IPS-20b (cell line): ENCODE data around the gene SPPL2B.

Experiments
- H3K27ac ChIP-seq: one replicate; pipeline ENCODE4 v1.5.1; 2013; ENCODE audit warnings: low read length
- H3K27me3 ChIP-seq: 2 replicates; pipeline ENCODE4 v1.6.1; 2013; ENCODE audit warnings: mild to moderate bottlenecking, low read length, inconsistent platforms; ENCODE audit not compliant: insufficient read depth
- H3K36me3 ChIP-seq: 2 replicates; pipeline ENCODE4 v1.6.1; 2013; ENCODE audit warnings: low read depth, mild to moderate bottlenecking, inconsistent platforms, low read length, moderate library complexity; ENCODE audit not compliant: insufficient read depth
- H3K4me1 ChIP-seq: 2 replicates; pipeline ENCODE4 v1.6.1; 2013; ENCODE audit warnings: mild to moderate bottlenecking, control low read depth, inconsistent platforms, low read length, moderate library complexity; ENCODE audit not compliant: insufficient read depth
- H3K4me3 ChIP-seq: 2 replicates; pipeline ENCODE4 v1.5.1; 2013; ENCODE audit warnings: mild to moderate bottlenecking, low read length, inconsistent platforms
- H3K9ac ChIP-seq: 2 replicates; pipeline ENCODE4 v1.6.1; 2013; ENCODE audit warnings: low read depth, mild to moderate bottlenecking, inconsistent platforms, low read length, moderate library complexity
- H3K9me3 ChIP-seq: 2 replicates; pipeline ENCODE4 v1.6.1; 2013; ENCODE audit warnings: mild to moderate bottlenecking, low read depth, low read length, inconsistent platforms; ENCODE audit not compliant: insufficient read depth

SPPL2B gene

DNA sequence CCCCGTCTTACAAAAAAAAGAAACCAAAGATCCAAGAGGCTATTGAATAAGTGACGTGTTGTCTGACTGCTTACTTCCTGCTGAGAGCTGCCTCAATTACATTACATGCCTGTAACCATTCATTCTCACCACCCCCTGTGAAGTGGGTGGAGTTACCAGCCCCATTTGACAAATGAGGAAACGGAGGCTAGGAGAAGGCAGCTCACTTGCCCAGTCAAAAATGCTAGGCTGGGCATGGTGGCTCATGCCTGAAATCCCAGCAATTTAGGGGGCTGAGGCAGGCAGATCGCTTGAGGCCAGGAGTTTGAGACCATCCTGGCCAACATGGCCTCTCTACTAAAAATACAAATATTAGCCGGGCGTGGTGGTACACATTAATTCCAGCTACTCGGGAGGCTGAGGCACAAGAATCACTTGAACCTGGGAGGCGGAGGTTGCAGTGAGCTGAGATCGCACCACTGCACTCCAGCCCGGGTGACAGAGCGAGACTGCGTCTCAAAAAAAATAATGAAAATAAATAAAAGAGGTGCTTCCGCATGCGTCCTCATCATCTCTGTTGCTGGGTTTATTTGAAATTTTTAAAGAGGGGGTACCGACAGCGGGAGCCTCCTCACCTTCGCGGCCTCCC is 597 bp upstream of the SPPL2B start:
- Histone ChIP-seq H3K27ac (peak overlapping the region; percentile 88), H3K9me3 (no peaks in the 10 kb centered on the region), H3K36me3 (peaks cover 18% of the 10 kb centered on the region; the same call in 1 of the 2 replicates), H3K9ac (peak overlapping the region; percentile 95), H3K4me3 (peak overlapping the region; percentile 98), H3K4me1 (peaks cover 21% of the 10 kb centered on the region), H3K27me3 (no peaks in the 10 kb centered on the region)

DNA sequence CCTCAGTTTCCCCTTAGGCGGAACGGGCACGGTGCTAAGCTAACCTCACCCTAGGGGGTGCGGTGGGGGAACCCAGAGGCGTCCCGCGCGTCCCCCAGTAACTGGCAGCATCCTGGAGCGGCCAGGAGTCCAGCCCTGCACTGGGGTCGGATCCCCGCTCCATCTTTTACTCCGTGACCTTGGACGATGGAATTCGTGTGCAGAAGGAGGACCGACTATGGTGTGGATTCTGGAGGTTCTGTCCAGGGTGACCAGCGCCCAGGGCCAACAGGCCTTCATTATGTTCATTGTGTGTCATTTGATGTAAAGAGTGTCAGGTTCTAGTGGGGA is 630 bp downstream of the SPPL2B start:
- H3K4me1 ChIP-seq, result peaks cover 21% of the 10 kb centered on the region
- no peak overlapping the region for H3K27ac ChIP-seq
- no peaks in the 10 kb centered on the region for H3K9me3 ChIP-seq
- H3K9ac ChIP-seq, result peak overlapping the region; percentile 95
- H3K27me3 ChIP-seq, result no peaks in the 10 kb centered on the region
- peaks cover 16% of the 10 kb centered on the region; the same call in 1 of the 2 replicates for H3K36me3 ChIP-seq
- peak overlapping the region; percentile 98 for H3K4me3 ChIP-seq

DNA sequence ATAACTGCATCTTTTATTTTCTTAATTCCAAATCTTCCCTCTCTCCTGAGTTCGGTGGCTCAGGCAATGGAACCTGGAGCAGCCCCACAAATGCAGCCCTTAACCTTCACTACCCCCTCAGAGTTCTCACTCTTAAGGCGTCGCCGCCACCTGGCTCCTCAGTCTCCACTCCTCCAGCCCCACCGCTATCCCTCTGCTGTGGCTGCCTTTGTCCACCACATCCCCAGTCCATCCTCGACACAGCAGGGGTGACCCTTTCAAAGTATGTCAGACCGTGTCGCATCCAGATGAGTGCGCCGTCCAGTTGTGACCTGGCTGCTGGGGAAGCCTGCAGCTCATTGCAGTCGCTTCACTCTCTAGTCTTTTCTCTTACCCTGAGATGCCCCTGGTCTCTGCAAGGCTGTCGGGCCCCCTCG is 1.0 kb downstream of the SPPL2B start:
- no peaks in the 10 kb centered on the region for H3K9me3 ChIP-seq
- H3K27me3 ChIP-seq, result no peaks in the 10 kb centered on the region
- H3K4me1 ChIP-seq, result peaks cover 21% of the 10 kb centered on the region
- peak overlapping the region; percentile 95 for H3K9ac ChIP-seq
- peaks cover 12% of the 10 kb centered on the region; the same call in 1 of the 2 replicates for H3K36me3 ChIP-seq
- peak overlapping the region; percentile 98 for H3K4me3 ChIP-seq
- no peak overlapping the region for H3K27ac ChIP-seq

DNA sequence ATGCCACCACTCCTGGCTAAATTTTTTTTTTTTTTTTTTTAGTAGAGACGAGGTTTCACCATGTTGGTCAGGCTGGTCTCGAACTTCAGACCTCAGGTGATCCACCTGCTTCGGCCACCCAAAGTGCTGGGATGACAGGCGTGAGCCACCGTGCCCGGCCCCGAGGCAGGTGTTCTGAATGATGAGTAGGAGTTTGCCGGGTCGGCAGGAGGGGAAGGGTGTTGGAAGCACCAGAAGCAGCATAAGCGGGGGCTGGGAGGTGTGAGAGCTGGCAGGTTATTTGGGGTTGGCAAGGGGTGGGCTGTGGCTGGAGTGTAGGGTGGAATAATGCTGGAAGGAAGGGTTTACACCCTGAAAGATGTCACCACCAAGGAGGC is 1.8 kb downstream of the SPPL2B start:
- no peak overlapping the region for H3K27ac ChIP-seq
- peaks cover 21% of the 10 kb centered on the region for H3K4me1 ChIP-seq
- no peak overlapping the region for H3K9ac ChIP-seq
- peaks cover under 1% of the 10 kb centered on the region; the same call in 1 of the 2 replicates for H3K9me3 ChIP-seq
- peaks cover 7% of the 10 kb centered on the region; the same call in 1 of the 2 replicates for H3K36me3 ChIP-seq
- no peak overlapping the region for H3K4me3 ChIP-seq
- no peaks in the 10 kb centered on the region for H3K27me3 ChIP-seq

DNA sequence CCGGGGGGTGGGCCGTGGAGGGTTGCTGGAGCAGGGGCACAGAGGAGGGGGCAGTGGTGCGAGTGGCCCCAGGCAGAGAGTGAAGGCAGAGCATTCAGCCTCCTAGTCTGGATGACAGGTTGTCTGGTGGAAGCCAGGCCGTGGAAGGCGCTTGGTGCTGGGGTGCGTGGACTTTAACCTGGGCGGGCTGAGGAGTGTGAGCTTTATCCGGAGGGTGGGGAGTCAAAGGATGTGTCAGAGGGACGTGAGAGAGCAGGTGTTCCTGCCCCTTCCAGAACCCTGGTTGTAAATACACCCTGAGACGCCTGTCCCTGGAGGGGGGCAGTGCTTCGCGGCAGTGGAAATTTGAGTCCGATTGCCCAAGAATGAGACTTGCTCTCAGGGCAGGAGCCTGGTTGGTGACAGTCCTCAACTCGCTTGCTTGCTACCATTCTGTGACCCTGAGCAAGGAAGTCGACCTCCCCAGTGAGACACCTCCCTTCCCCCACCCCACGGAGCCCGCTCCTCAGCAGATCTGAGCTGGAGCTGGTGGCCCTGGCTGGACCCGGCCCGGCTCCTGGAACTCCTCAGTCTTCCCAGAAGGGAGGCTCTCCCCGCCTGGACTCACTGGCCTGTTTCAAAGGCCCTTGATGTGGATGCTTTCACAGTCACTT is 2.3 kb downstream of the SPPL2B start:
- H3K36me3 ChIP-seq, result peaks cover 4% of the 10 kb centered on the region; the same call in 1 of the 2 replicates
- H3K9ac ChIP-seq, result no peak overlapping the region; the same call in 1 of the 2 replicates
- H3K9me3 ChIP-seq, result peaks cover 5% of the 10 kb centered on the region; the same call in 1 of the 2 replicates
- H3K27ac ChIP-seq, result no peak overlapping the region
- no peaks in the 10 kb centered on the region for H3K27me3 ChIP-seq
- 0 out of 2 replicates have a peak overlapping the region, but pooled peaks have one; percentile 12 for H3K4me3 ChIP-seq
- peaks cover 21% of the 10 kb centered on the region for H3K4me1 ChIP-seq

DNA sequence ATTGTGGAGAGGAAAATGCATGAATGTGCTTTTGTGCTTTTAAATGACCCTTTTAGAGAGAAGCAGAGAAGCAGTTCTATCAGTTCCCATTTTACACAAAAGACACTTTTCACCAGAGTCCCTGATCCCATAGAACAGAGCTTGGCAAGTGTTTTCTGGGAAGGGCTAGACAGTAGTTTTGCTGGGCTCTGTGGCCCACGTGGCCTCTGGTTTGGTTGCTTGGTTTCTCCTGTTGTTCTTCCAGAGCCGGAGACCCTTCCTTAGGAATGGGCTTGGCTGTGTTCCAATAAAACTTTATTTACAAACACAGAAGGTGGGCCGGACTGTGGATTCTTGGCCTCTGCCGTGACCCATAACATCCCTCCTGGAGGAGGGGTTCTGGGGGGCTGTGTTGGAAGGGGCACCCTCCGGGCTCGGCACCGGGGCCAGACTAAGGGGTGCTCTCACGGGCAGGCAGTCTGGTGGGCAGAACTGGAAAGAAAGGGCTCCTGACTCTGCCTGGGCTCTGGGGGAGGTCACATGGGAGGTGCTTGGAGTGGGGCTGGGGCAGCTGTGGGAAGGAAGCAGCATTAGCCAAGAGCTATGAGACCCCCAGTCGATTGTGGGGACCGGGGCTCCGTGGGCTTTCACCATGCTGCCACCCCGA is 3.2 kb downstream of the SPPL2B start:
- Histone ChIP-seq H3K27me3 (no peaks in the 10 kb centered on the region), H3K4me3 (no peak overlapping the region), H3K4me1 (peaks cover 21% of the 10 kb centered on the region), H3K9ac (no peak overlapping the region; the same call in 1 of the 2 replicates), H3K27ac (no peak overlapping the region), H3K9me3 (peaks cover 5% of the 10 kb centered on the region; the same call in 1 of the 2 replicates), H3K36me3 (no peaks in the 10 kb centered on the region)

DNA sequence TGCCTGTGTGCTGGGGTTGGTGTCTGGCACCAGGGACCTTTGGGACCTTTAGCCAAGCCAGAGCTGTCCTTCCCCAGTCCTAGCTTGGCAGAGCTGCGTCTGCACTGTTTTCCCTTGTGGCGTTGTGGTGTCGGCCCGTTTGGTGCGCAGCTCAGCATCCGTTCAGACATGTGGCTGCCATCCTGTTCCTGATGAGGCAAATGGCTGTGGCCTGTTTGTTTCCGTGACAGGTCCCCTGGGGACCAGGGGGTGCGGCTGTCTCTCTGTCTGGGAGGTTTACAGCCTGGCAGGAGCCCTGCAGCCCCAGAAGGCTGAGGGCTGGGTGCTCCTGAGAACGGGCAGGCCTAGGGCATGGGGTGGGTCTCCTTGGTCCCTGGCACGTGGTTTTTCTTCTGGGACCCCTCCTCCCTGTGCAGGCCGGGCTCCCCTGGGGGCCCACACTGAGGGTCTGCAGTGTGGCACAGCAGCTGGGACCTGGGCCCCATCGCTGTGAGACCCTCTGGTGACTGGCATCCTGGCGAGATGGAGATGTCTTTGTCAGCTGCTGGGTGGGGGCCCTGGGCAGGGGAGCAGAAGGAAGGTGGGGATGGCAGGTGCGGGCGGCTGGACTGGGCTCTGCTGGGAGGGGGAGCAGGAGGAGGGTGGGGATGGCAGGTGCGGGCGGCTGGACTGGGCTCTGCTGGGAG is 4.0 kb downstream of the SPPL2B start:
- Histone ChIP-seq H3K27me3 (no peaks in the 10 kb centered on the region), H3K36me3 (no peaks in the 10 kb centered on the region), H3K4me1 (peaks cover 21% of the 10 kb centered on the region), H3K9me3 (peaks cover 5% of the 10 kb centered on the region; the same call in 1 of the 2 replicates), H3K27ac (no peak overlapping the region), H3K4me3 (no peak overlapping the region), H3K9ac (no peak overlapping the region)

DNA sequence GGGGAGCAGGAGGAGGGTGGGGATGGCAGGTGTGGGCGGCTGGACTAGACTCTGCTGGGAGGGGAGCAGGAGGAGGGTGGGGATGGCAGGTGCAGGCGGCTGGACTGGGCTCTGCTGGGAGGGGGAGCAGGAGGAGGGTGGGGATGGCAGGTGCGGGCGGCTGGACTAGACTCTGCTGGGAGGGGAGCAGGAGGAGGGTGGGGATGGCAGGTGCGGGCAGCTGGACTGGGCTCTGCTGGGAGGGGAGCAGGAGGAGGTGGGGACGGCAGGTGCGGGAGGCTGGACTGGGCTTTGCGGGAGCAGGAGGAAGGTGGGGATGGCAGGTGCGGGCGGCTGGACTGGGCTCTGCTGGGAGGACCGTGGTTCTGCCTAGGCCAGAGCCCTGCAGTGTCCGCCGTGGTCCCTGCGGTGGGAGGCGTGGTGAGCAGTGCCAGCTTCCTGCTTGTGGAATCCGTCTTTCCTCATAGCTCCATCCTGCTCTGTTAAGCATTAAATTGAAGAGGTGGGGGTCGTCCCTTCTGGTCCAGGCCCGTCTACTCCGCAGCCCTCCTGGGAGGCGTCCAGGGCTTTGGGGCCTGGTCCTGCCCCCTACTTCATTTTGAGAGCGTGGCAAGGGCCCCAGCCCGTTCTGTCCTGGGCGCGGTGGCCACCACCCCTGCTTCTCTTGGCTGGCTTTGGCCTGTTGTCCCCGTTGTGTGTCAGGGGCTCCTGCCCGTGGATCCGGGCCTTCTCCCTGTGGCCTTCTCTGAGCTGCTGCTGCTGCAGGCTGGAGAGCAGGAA is 4.7 kb downstream of the SPPL2B start:
- peaks cover 21% of the 10 kb centered on the region for H3K4me1 ChIP-seq
- no peaks in the 10 kb centered on the region for H3K27me3 ChIP-seq
- H3K27ac ChIP-seq, result no peak overlapping the region
- H3K36me3 ChIP-seq, result no peaks in the 10 kb centered on the region
- no peak overlapping the region for H3K9ac ChIP-seq
- H3K9me3 ChIP-seq, result peaks cover 5% of the 10 kb centered on the region; the same call in 1 of the 2 replicates
- no peak overlapping the region for H3K4me3 ChIP-seq

DNA sequence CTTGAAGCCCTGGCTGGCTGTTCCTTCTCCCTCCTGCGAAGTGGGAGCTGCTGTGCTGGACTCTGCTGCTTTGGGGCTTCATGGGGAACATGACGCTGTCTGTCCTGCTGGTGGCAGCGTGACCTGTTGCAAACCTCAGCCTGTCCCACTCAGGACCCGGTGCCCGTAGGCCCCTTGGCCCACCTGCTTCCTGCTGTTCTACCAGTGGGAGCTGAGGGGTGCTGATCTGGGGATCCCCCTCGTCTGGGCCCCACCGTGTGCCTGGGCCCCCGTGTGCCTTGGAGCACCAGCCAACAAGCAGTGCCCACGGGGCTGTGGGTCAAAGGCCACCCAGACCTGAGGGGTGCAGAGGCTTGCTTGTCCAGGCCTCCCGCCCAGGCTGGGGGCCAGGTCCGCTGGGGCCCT is 5.3 kb downstream of the SPPL2B start:
- Histone ChIP-seq H3K4me1 (peaks cover 21% of the 10 kb centered on the region), H3K27ac (no peak overlapping the region), H3K4me3 (no peak overlapping the region), H3K27me3 (no peaks in the 10 kb centered on the region), H3K36me3 (no peaks in the 10 kb centered on the region), H3K9ac (no peak overlapping the region), H3K9me3 (peaks cover 5% of the 10 kb centered on the region; the same call in 1 of the 2 replicates)

DNA sequence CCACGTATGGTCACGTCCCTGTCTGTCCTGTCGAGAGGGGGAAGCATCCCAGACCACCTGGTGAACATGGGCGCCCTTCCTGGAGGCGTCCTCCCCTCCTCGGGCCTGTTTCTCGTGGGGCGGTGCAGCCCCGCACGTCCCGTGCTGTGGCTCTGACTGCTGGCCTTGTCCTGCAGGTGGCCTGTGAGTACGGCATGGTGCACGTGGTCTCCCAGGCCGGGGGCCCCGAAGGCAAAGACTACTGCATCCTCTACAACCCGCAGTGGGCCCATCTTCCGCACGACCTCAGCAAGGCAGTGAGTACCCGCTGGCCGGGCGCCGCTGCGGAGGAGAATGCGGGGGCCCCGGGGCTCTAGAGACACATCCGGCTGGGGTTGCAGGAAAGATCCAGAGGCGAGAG is 5.9 kb downstream of the SPPL2B start:
- Histone ChIP-seq H3K9me3 (peaks cover 5% of the 10 kb centered on the region; the same call in 1 of the 2 replicates), H3K9ac (no peak overlapping the region), H3K4me3 (no peak overlapping the region), H3K27me3 (no peaks in the 10 kb centered on the region), H3K27ac (no peak overlapping the region), H3K36me3 (no peaks in the 10 kb centered on the region), H3K4me1 (peaks cover 18% of the 10 kb centered on the region)
